HUDEP-2 (cell line): ENCODE results near the gene FZD10.

Source experiments
- DNase-seq, 76 experiments: peaks; one replicate each; lab custom pipeline; 2025; ENCODE audit not compliant: unreplicated experiment in 76 of 76; lab: John Stamatoyannopoulos, UW

Gene FZD10

GRCh38 chr12:130153803-130154202, 8.5 kb upstream of the FZD10 start:
- DNase-seq = no peak

GRCh38 chr12:130154276-130155070, 7.8 kb upstream of the FZD10 start:
- DNase-seq = no peak

- DNase-seq = no peak
Measured at GRCh38 chr12:130155416-130156073, 6.7 kb upstream of the FZD10 start.

- DNase-seq = no peak
Measured at GRCh38 chr12:130156652-130157275, 5.5 kb upstream of the FZD10 start.

GRCh38 chr12:130157998-130158753, 4.1 kb upstream of the FZD10 start:
- DNase-seq = no peak

GRCh38 chr12:130158754-130159059, 3.6 kb upstream of the FZD10 start:
- DNase-seq = no peak

GRCh38 chr12:130160306-130160705, 2.0 kb upstream of the FZD10 start:
- no peak for DNase-seq

GRCh38 chr12:130160711-130161231, 1.5 kb upstream of the FZD10 start:
- no peak for DNase-seq

GRCh38 chr12:130161261-130162243, 712 bp upstream of the FZD10 start:
- no peak for DNase-seq

GRCh38 chr12:130162745-130163460, 639 bp downstream of the FZD10 start:
- DNase-seq = no peak

- no peak for DNase-seq
Measured at GRCh38 chr12:130163461-130164215, 1.4 kb downstream of the FZD10 start.

GRCh38 chr12:130164216-130164542, 1.9 kb downstream of the FZD10 start:
- DNase-seq = no peak

GRCh38 chr12:130164936-130165335, 2.7 kb downstream of the FZD10 start:
- no peak for DNase-seq

- no peak for DNase-seq
Measured at GRCh38 chr12:130166306-130166705, 4.0 kb downstream of the FZD10 start.

- DNase-seq = no peak
Measured at GRCh38 chr12:130167537-130167936, 5.3 kb downstream of the FZD10 start.

GRCh38 chr12:130169256-130169655, 7.0 kb downstream of the FZD10 start:
- no peak for DNase-seq

- DNase-seq = no peak
Measured at GRCh38 chr12:130169924-130170323, 7.7 kb downstream of the FZD10 start.

GRCh38 chr12:130170611-130171010, 8.3 kb downstream of the FZD10 start:
- no peak for DNase-seq
